T-helper 2 cell treated with Interferon-gamma antibody and Interleukin-4, amounts not matched to agents 100 ng/mL and 5 ng/mL, for 36 hours (primary cell): ENCODE data around the gene RNASEL. TPM values are rescaled to one million over a fixed set of nuclear protein-coding genes. Genes with fewer than 3 reads are reported as not detected.

Experiments
- intact Hi-C: fragments of 100-400 bp; cut with micrococcal nuclease; formaldehyde crosslinking; loops from one replicate; pipeline ENCODE4 v1.15.1; 2023
- total RNA-seq: library from RNA; stranded (reverse); gene quantifications from 2 replicates; pipeline ENCODE4 v1.2.3, GENCODE V29; 2022

RNASEL gene
- total RNA-seq, 1 donor from 2014 or later: 4.6 TPM

DNA sequence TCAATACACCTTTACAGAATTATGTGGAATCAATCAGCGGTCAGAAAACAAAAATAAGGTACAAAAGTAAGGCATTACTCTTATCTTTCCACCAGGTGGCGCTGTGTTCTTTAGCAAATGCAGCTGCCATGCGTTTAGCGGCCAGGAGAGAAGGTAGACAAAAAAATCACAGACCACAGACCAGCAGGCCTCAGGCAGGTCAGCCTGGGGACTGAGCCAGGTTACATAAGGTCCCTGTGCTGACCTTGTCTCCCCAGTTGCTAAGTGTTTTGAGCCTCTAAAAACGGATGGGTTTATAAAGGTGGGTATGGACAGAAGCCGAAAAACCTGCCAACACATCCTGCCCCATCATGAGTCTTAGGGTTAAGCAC, 12.3 kb upstream of the RNASEL start:
- intact Hi-C loops: loop anchor here (1.0 to 5.0 kb wide), 4 partner anchors 116 to 574 kb away; no protein-coding TSS in a partner anchor

GRCh38 chr1:182600745-182601415, 11.8 kb upstream of the RNASEL start:
- intact Hi-C loops: loop anchor here (1.0 to 5.0 kb wide), 4 partner anchors 116 to 574 kb away; no protein-coding TSS in a partner anchor

DNA sequence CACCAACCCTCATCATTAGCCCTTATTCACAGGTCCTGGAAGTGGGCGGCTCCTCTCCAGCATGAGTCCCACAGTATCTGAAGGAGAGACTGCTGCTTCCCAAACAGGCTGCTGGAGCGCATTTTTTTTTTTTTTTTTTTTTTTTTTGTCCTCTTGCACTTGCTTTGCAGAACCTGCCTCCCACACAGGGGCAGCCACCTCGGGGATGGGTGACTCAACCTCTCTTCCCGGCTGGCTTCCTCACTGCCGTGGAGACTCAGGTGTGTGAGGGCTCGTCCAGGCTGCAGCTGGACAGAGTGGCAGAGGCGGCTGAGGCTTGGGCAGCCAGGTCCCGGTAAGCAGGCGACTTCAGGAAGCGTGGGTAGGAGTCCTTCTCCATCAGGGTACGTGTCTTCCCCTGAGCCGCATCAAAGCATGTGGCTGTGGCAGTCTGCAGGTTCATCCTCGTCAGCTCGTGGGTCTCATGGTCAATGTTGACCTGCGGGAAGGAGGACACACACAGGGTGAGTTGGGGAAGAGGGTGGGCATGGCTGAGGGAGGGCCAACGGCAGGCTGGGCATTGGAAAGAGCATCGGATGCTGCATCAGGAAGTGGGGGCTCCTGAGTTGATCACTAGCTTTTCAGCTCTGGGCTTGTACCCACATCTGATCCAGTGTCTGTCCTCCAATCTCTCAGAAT, 11.1 kb upstream of the RNASEL start:
- intact Hi-C loops: loop anchor here (5.0 kb wide), 3 partner anchors 117 to 573 kb away; no protein-coding TSS in a partner anchor

DNA sequence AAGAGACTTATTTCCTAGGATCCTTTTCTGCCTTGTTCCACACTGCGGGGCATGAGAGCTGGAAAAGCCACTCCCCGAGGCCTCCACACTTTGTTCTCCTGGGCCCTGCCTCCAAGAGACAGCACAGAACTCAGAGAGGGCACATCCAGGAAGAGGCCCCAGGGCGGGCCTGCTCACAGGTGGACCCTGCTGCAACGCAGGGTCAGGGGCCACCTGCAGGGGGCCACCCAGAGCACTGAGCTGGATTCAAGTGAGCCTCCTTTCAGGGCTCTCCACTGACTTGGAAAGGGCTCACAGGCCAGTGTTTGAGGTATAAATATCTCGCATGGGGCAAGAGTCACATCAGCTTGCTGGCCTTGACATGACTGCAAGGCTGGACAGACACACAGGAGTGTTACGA, 10.3 kb upstream of the RNASEL start:
- intact Hi-C loops: no loop called here

- intact Hi-C loops: no loop called here
Measured at GRCh38 chr1:182598296-182598695, 9.2 kb upstream of the RNASEL start.

DNA sequence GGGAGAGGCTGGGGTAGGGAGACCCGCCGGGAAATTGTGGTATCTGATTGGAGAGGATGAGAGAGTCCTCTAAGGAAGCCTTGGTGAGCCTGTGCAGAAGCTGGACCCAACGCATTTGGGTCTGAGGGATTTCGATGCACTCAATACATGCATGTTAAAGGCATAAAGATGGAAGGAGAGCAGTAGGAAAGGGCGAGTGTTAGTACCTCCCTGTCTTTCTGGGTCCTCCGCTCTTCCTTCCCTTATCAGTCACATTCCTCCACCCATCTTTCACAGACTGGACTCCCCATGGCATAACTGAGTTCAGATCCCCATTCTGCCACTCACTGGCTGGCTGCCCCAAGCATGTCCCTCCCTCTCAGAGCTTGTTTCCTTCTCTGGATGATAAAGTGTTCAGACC, 7.9 kb upstream of the RNASEL start:
- intact Hi-C loops: loop anchor here (2.0 kb wide), 1 partner anchor 512 kb away; no protein-coding TSS in a partner anchor

GRCh38 chr1:182595641-182596240, 6.7 kb upstream of the RNASEL start:
- intact Hi-C loops: loop anchor here (1.0 to 2.0 kb wide), 2 partner anchors 189 to 511 kb away; no protein-coding TSS in a partner anchor

GRCh38 chr1:182589931-182590330, 875 bp upstream of the RNASEL start:
- intact Hi-C loops: loop anchor here (1.0 kb wide), 1 partner anchor 561 kb away; no protein-coding TSS in a partner anchor

- intact Hi-C loops: loop anchor here (1.0 kb wide), 1 partner anchor 560 kb away; no protein-coding TSS in a partner anchor
Measured at GRCh38 chr1:182589520-182589919, 464 bp upstream of the RNASEL start.

GRCh38 chr1:182587666-182588499, 1.2 kb downstream of the RNASEL start:
- intact Hi-C loops: loop anchor here (1.0 kb wide), 3 partner anchors 16 to 251 kb away; partner anchors contain the start of genes DHX9 and RGS16

DNA sequence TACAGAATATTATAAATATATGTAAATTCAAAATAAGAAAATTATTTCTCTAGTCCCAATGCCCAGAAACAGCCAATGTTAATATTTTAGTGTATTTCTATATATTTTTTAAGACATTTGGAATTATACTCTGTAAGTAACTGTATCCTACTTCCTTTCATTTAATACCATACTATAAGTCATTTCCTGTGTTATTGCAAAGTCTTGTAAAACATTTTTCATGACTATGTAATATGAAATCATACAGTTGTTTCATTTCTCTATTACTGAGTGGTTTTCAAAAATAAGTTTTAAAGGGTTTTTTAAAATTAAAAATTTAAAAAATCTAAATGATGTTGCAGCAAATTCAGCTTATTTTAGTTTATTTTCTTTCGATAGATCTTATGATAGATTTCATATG, 2.0 kb downstream of the RNASEL start:
- intact Hi-C loops: no loop called here

DNA sequence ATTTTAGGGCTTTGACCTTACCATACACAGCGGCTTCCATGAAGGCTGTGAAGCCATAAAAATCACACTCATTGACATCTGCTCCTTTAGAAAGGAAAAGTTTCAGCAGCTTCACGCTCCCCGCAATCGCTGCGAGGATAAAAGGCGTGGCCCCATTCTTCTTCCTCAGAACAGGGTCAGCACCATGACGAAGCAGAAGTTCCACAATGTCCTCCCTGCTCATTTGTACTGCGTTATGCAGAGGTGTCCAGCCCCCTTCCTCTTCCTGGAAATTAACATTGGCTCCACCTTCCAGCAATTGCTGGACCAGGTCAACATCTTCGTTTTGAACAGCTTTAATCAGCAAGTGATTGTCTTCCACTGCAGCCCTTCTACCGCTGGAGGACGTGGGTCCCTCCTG, 2.7 kb downstream of the RNASEL start:
- intact Hi-C loops: no loop called here

GRCh38 chr1:182584746-182585145, 4.3 kb downstream of the RNASEL start:
- intact Hi-C loops: no loop called here

GRCh38 chr1:182580736-182581135, 8.3 kb downstream of the RNASEL start:
- intact Hi-C loops: no loop called here

DNA sequence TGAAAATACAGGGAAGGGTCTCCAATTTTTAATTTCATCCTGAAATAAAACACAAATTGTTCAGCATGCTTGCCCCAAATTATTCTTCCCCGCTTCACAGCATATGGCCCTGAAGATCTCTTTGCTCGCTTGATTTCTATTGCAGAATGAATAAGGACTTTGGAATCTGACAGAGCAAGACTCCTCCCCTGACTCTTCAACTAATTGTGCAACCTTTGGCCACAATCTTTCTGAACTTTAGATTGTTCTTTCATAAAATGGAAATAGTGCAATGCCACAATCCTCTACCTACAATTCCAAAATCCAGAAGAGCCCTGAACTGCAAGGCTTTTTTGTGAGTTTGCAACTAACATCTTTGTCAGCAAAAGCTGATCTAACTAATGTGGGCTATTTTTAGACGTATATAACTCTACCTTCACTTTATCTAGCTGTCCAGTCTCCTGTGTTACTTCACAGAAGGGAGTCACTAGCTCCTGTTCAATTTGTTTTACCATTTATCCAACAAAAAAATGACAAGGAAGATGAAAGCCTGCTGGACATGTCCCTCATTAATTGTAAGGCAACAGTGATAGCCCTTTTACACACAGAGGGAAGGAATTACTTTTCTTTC, 13.4 kb downstream of the RNASEL start:
- intact Hi-C loops: no loop called here

DNA sequence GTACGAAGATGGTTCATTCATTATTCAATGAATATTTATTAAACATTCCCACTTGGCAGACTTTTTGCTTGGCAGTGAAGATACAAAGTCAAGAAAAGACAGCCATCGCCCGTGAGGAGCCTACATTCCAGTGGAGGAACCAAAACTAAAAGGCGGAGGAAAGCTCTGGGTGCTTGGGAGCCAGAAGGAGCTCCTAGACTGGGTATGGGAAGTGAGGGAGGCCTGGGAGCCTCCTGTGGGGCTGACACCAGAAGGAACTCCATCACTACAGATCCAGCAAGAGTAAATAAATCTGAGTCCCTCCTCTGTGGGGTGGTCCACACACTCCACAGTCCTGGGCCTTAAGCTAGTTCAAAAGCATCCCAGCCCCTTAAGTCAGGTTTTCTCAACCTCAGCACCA, 14.9 kb downstream of the RNASEL start:
- intact Hi-C loops: no loop called here

DNA sequence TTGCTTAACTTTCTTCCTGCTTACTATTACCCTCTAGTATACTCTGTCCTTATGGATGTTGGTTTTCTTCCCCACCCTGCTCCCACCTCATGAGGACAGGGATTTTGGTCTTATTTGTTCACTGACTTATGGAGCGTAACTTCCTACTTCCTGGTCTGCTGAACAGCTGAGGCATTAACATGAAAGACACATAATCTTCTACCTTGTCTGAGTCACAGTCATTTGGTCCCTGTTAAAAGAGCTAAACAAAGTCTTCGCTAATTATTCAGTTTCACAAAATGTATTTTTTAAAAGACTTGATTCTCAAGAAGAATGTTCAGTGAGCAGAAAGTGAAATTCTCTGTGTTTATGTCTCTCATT, 18.5 kb downstream of the RNASEL start:
- intact Hi-C loops: no loop called here

DNA sequence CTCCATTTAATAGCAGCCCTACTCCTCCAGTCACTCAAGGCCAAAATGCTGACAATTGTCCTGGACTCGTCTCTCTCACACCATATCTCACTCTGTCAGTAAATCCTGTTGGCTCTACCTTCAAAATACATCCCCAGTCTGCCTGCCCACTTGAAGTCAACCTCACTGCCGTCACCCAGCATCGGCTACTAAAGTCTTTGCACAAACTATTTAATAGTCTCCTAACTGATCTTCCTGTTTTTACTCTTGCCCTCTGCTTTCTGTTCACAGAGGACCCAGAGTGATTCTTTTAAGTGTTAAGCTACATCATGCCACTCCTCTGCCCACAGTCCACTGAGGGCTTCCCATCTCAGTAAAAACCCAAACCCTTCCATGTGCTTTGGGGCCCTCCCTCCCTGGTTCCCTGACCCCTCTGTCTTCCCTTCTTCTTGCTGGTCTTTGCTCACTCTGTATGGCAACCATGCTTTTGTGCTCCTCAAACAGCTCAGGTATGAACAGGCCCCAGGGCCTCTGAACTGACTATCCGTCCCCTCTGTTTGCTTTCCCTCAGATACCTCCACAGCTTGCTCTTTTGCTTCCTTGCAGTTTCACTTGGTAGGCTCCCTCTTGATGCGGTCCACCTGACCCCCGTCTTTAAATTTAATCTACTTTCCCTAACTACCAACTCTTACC, 19.0 kb downstream of the RNASEL start:
- intact Hi-C loops: no loop called here

- intact Hi-C loops: no loop called here
Measured at GRCh38 chr1:182568647-182569284, 20.3 kb downstream of the RNASEL start.

DNA sequence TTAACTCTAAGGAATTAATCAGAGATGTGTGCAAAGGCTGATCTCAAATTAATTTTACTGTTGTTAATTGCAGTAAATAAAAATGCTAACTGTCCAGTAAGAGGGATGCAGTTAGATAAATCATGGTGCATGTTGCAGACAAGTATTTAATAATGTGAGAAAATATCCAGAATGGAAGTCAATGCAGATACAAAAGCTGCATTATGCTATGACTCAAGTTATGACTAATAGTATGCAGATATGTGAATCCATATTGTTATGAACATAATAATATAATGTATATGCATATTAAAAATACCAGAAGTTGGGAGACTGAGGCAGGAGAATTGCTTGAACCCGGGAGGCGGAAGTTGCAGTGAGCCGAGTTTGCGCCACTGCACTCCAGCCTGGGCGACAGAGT, 21.4 kb downstream of the RNASEL start:
- intact Hi-C loops: no loop called here
